ENCODE measurements around the gene CHN2.

GRCh38 chr7:29311314-29311713, 116.7 kb downstream of the CHN2 start:
- TF ChIP-seq POLR2AphosphoS5 (IDR thresholded peaks at IDR 0.05; ENCODE audit: low read depth, low read length) (no peak), POU2F2 (IDR thresholded peaks at IDR 0.05; ENCODE audit: low read depth, low read length) (no peak), TAF1 (IDR thresholded peaks at IDR 0.05; ENCODE audit: low read depth, low read length) (no peak), POLR2A (IDR thresholded peaks at IDR 0.05; ENCODE audit: low read depth, low read length) (no peak)
